Kidney (tissue), 14 donors: ENCODE data around the gene CSTPP1. TPM values are rescaled to one million over a fixed set of nuclear protein-coding genes. Genes with fewer than 3 reads are reported as not detected.

Experiments
- DNase-seq, 5 donors: peaks; one replicate each; pipeline ENCODE4 v3.0.0-alpha.2; 2013 to 2020
- FAIRE-seq: peaks from 2 replicates; lab custom pipeline; 2012; peaks lifted over from hg19 to GRCh38; lab: Jason Lieb, UNC
- H3K27ac ChIP-seq, 2 donors: one replicate each; pipeline ENCODE4 v1.7.0; 2013; ENCODE audit warnings: low read depth in 2 of 2, low read length in 2 of 2, inconsistent platforms in 1 of 2
- H3K27me3 ChIP-seq: one replicate; pipeline ENCODE4 v1.7.1; 2013; ENCODE audit warnings: low read length, inconsistent platforms; ENCODE audit not compliant: control insufficient read depth, insufficient read depth
- H3K36me3 ChIP-seq, 3 donors: one replicate each; pipeline versions ENCODE4 v1.7.0 to v1.7.1; 2013; ENCODE audit warnings: low read length in 3 of 3, control low read depth in 1 of 3, inconsistent platforms in 1 of 3; ENCODE audit not compliant: insufficient read depth in 3 of 3, control insufficient read depth in 2 of 3
- H3K4me1 ChIP-seq, 3 donors: one replicate each; pipeline versions ENCODE4 v1.7.0 to v1.7.1; 2013; ENCODE audit warnings: low read length in 3 of 3, inconsistent platforms in 1 of 3, low read depth in 1 of 3; ENCODE audit not compliant: control insufficient read depth in 2 of 3, insufficient read depth in 2 of 3
- H3K4me3 ChIP-seq, 3 donors: one replicate each; pipeline versions ENCODE4 v1.7.0 to v1.8.1; 2013; ENCODE audit warnings: low read length in 3 of 3, control low read depth in 1 of 3, inconsistent platforms in 1 of 3
- H3K9ac ChIP-seq, 3 donors: one replicate each; pipeline versions ENCODE4 v1.7.0 to v1.7.1; 2013; ENCODE audit warnings: low read length in 3 of 3, control low read depth in 1 of 3, inconsistent platforms in 1 of 3
- H3K9me3 ChIP-seq, 3 donors: one replicate each; pipeline versions ENCODE4 v1.7.0 to v1.7.1; 2013; ENCODE audit warnings: low read length in 3 of 3, control low read depth in 1 of 3, inconsistent platforms in 1 of 3; ENCODE audit not compliant: control insufficient read depth in 2 of 3, insufficient read depth in 1 of 3
- intact Hi-C: fragments of 100-400 bp; cut with DNase I; formaldehyde crosslinking; loops from one replicate; pipeline ENCODE4 v1.11.1; 2022
- polyA plus RNA-seq: library from polyadenylated mRNA; stranded (reverse); fragments of 350-450 nt; fragmentation: Illumina TruSeq; extraction: RNeasy Lipid Tissue Mini Kit (QIAGEN cat#74804); gene quantifications from one replicate; pipeline ENCODE4 v1.2.3, GENCODE V29; 2014; ENCODE audit warnings: low read depth, low replicate concordance; ENCODE audit not compliant: insufficient read depth
- total RNA-seq: library from RNA; stranded (reverse); fragmentation: NEBNext Ultra II Directional; extraction: Animal tissue kit (Norgen Biotek cat#: 25700); gene quantifications from one replicate; pipeline ENCODE4 v1.2.1, GENCODE V29; 2021
- TF ChIP-seq, protein P1 (sequence below): IDR thresholded peaks from 3 replicates; pipeline ENCODE4 v1.5.1; 2012; ENCODE audit warnings: mild to moderate bottlenecking, moderate library complexity, borderline replicate concordance; ENCODE audit not compliant: insufficient read depth; ENCODE audit errors: extremely low read depth
- donor health status: control.
- donor health status: control.
- donor health status: control.
- donor health status: control.
- donor health status: control.
- donor health status: DM: yes; HTN: yes; CAD: no.
- donor health status: Normal renal cell carcinoma (clear cell type).

CSTPP1 gene
- total and polyA plus RNA-seq, 2 donors from 2014 or later = 37.4 to 50.3 TPM

GRCh38 chr11:47137476-47137875 is 200.9 kb downstream of the CSTPP1 start:
- Histone ChIP-seq H3K4me3 (no peak overlapping the region), H3K9me3 (no peaks in the 10 kb centered on the region), H3K27me3 (no peaks in the 10 kb centered on the region), H3K4me1 (no peaks in the 10 kb centered on the region), H3K27ac (no peak overlapping the region), H3K36me3 (peaks cover 0 to 10% (median 7%) of the 10 kb centered on the region in 3 donors), H3K9ac (no peak overlapping the region)
- intact Hi-C loops = no loop called here
- TF ChIP-seq, protein P1, sequence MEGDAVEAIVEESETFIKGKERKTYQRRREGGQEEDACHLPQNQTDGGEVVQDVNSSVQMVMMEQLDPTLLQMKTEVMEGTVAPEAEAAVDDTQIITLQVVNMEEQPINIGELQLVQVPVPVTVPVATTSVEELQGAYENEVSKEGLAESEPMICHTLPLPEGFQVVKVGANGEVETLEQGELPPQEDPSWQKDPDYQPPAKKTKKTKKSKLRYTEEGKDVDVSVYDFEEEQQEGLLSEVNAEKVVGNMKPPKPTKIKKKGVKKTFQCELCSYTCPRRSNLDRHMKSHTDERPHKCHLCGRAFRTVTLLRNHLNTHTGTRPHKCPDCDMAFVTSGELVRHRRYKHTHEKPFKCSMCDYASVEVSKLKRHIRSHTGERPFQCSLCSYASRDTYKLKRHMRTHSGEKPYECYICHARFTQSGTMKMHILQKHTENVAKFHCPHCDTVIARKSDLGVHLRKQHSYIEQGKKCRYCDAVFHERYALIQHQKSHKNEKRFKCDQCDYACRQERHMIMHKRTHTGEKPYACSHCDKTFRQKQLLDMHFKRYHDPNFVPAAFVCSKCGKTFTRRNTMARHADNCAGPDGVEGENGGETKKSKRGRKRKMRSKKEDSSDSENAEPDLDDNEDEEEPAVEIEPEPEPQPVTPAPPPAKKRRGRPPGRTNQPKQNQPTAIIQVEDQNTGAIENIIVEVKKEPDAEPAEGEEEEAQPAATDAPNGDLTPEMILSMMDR = no peak
- DNase-seq (no peak), FAIRE-seq (no peak)

DNA sequence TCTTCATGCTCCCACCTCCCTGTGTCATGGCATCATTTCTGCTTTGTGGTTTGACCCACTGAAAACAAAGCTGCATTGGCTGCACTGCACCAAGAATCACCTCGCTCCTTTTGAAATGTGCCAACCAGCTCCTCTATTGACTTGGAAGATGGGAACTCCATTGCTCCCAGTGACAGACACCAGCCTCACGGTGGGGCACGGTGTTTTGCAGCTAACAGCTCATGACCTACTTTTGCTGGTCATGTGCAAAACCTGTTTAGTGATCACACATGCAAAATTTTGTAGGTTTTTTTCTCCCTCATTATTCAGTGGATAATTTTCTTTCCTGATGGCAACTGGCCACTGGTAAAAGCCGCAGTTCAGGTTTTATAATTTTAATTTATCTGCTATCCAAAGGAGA is 203.3 kb downstream of the CSTPP1 start:
- no peaks in the 10 kb centered on the region for H3K27me3 ChIP-seq
- TF ChIP-seq, protein P1 = no peak
- intact Hi-C loops = no loop called here
- peaks cover 0 to 10% (median 7%) of the 10 kb centered on the region in 3 donors for H3K36me3 ChIP-seq
- no peaks in the 10 kb centered on the region for H3K9me3 ChIP-seq
- FAIRE-seq (no peak), DNase-seq (no peak)
- no peak overlapping the region for H3K4me3 ChIP-seq
- H3K27ac ChIP-seq = no peak overlapping the region
- H3K4me1 ChIP-seq = no peaks in the 10 kb centered on the region
- no peak overlapping the region for H3K9ac ChIP-seq

- intact Hi-C loops = no loop called here
- Histone ChIP-seq H3K27ac (no peak overlapping the region), H3K4me3 (no peak overlapping the region), H3K4me1 (no peaks in the 10 kb centered on the region), H3K9ac (no peak overlapping the region), H3K36me3 (peaks cover 0 to under 1% (median 0%) of the 10 kb centered on the region in 3 donors), H3K9me3 (no peaks in the 10 kb centered on the region), H3K27me3 (no peaks in the 10 kb centered on the region)
- FAIRE-seq = no peak
- DNase-seq = peak in 2 of 5 donors; percentile 22 to 55
- TF ChIP-seq, protein P1 = no peak
Observed at GRCh38 chr11:47143322-47143721, 206.8 kb downstream of the CSTPP1 start.

- TF ChIP-seq, protein P1 = no peak
- Histone ChIP-seq H3K27me3 (no peaks in the 10 kb centered on the region), H3K4me1 (no peaks in the 10 kb centered on the region), H3K36me3 (no peaks in the 10 kb centered on the region), H3K4me3 (no peak overlapping the region), H3K9me3 (no peaks in the 10 kb centered on the region), H3K9ac (no peak overlapping the region), H3K27ac (no peak overlapping the region)
- FAIRE-seq = no peak
- intact Hi-C loops = no loop called here
- DNase-seq = no peak
Observed at GRCh38 chr11:47144541-47144940, 208.0 kb downstream of the CSTPP1 start.
